Loucy (cell line): ENCODE data around the gene NUDT7.

ENCODE experiments used
- H2AFZ ChIP-seq: fragments of 200-600 bp; sonication (generic); 2 replicates; pipeline ENCODE4 v1.6.0; 2016; ENCODE audit warnings: antibody characterized with exemption, mild to moderate bottlenecking, low read length, moderate library complexity
- H3F3A ChIP-seq: fragments of 200-600 bp; 2 replicates; pipeline ENCODE4 v1.6.0; 2016; ENCODE audit warnings: antibody characterized with exemption, low read depth, mild to moderate bottlenecking
- H3K27me3 ChIP-seq: fragments of 200-600 bp; sonication (generic); 2 replicates; pipeline ENCODE4 v1.6.1; 2014; ENCODE audit warnings: low read length, mild to moderate bottlenecking; ENCODE audit not compliant: insufficient read depth, poor library complexity, severe bottlenecking
- H3K36me3 ChIP-seq: fragments of 200-600 bp; sonication (generic); 2 replicates; pipeline ENCODE4 v1.6.1; 2016; ENCODE audit warnings: low read length; ENCODE audit not compliant: insufficient read depth
- H3K4me1 ChIP-seq: fragments of 200-600 bp; sonication (generic); 2 replicates; pipeline ENCODE4 v1.5.1; 2014; ENCODE audit warnings: low read length, mild to moderate bottlenecking; ENCODE audit not compliant: insufficient read depth, poor library complexity, severe bottlenecking
- H3K4me2 ChIP-seq: fragments of 200-600 bp; sonication (generic); 2 replicates; pipeline ENCODE4 v1.6.0; 2014; ENCODE audit warnings: antibody characterized with exemption, low read length, low read depth, mild to moderate bottlenecking; ENCODE audit not compliant: poor library complexity, severe bottlenecking
- H3K4me3 ChIP-seq: fragments of 200-600 bp; sonication (generic); 2 replicates; pipeline ENCODE4 v1.5.1; 2014; ENCODE audit warnings: low read length, mild to moderate bottlenecking, mixed read lengths; ENCODE audit not compliant: poor library complexity, severe bottlenecking
- H3K79me2 ChIP-seq: fragments of 200-600 bp; sonication (generic); 2 replicates; pipeline ENCODE4 v1.6.1; 2014; ENCODE audit warnings: low read length; ENCODE audit not compliant: insufficient read depth
- H3K9ac ChIP-seq: fragments of 200-600 bp; sonication (generic); 2 replicates; pipeline ENCODE4 v1.6.0; 2014; ENCODE audit warnings: mild to moderate bottlenecking, low read depth, low read length, moderate library complexity; ENCODE audit not compliant: poor library complexity, severe bottlenecking
- H3K9me2 ChIP-seq: fragments of 200-600 bp; sonication (generic); replicated peaks from 2 replicates; pipeline ENCODE4 v1.6.1; 2016; ENCODE audit warnings: low read depth, low read length, mixed read lengths
- H3K9me3 ChIP-seq: fragments of 200-600 bp; sonication (generic); 2 replicates; pipeline ENCODE4 v1.6.1; 2014; ENCODE audit warnings: mild to moderate bottlenecking, antibody characterized with exemption, low read length, low read depth; ENCODE audit not compliant: insufficient read depth
- H4K20me1 ChIP-seq: fragments of 200-600 bp; sonication (generic); 2 replicates; pipeline ENCODE4 v1.6.0; 2014; ENCODE audit warnings: antibody characterized with exemption, low read length, mild to moderate bottlenecking; ENCODE audit not compliant: insufficient read depth, poor library complexity, severe bottlenecking
- EZH2phosphoT487 ChIP-seq: fragments of 200-600 bp; IDR thresholded peaks from 2 replicates; pipeline ENCODE4 v1.6.1; 2018; ENCODE audit warnings: antibody characterized with exemption, mild to moderate bottlenecking, moderate library complexity, borderline replicate concordance
- TF ChIP-seq, protein P1 (sequence below): fragments of 200-600 bp; sonication (generic); conservative IDR thresholded peaks from 2 replicates; pipeline ENCODE4 v1.5.1; 2014; ENCODE audit warnings: mild to moderate bottlenecking, antibody characterized with exemption, low read length

The NUDT7 gene

DNA sequence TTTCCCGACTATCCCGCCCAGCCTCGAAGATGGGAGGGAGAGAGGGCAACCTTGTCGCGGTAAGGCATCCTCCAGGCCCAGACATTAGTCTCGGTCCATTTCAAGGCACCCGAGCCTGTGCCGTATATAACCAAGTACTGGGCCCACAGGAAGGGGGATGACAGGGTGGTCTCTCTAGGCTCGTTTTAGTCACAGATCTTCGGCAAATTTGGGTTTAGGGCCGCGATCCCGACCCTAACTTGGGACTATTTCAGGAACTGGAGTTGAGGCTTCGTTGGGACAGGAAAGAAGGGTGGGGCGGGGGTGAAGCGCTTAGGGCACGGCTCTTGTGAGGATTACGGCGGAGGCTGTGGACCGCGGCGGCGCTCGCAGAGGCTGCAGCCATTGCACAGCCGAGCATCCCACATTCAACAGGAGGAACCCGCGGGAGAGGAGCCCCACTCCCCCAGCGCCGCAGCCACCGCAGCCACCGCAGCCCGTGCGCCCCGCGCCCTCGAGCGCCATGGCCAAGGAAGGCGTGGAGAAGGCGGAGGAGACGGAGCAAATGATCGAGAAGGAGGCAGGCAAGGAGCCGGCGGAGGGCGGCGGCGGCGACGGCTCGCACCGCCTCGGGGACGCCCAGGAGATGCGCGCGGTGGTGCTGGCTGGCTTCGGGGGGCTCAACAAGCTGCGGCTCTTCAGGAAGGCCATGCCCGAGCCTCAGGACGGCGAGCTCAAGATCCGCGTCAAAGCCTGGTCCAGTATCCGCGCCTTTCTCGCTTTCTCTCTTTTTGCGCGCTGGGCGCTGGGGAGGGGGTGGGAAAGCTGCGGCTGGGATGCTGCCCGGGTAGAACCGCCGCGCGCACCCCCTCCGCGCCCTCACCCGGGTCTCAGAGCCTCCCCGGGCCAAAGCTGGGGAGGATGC is 66.1 kb downstream of the NUDT7 start, which contains the start of gene VAT1L:
TSS of gene VAT1L (plus strand) at position 384 of the 904 bp plus-strand sequence. CDS start at position 503, 119 bp downstream.
- Histone ChIP-seq H3F3A (no peaks in the 10 kb centered on the region), H3K36me3 (no peaks in the 10 kb centered on the region), H3K79me2 (no peaks in the 10 kb centered on the region), H3K27me3 (no peaks in the 10 kb centered on the region), H4K20me1 (no peaks in the 10 kb centered on the region), H3K4me2 (no peak within 1 kb of the TSS), H2AFZ (no peak within 1 kb of the TSS), H3K4me3 (no peak within 1 kb of the TSS), H3K9me2 (no peaks in the 10 kb centered on the region), H3K9ac (no peak within 1 kb of the TSS), H3K9me3 (no peaks in the 10 kb centered on the region; the same call in 1 of the 2 replicates), H3K4me1 (no peaks in the 10 kb centered on the region)
- TF ChIP-seq EZH2phosphoT487: no peak
- TF ChIP-seq, protein P1, sequence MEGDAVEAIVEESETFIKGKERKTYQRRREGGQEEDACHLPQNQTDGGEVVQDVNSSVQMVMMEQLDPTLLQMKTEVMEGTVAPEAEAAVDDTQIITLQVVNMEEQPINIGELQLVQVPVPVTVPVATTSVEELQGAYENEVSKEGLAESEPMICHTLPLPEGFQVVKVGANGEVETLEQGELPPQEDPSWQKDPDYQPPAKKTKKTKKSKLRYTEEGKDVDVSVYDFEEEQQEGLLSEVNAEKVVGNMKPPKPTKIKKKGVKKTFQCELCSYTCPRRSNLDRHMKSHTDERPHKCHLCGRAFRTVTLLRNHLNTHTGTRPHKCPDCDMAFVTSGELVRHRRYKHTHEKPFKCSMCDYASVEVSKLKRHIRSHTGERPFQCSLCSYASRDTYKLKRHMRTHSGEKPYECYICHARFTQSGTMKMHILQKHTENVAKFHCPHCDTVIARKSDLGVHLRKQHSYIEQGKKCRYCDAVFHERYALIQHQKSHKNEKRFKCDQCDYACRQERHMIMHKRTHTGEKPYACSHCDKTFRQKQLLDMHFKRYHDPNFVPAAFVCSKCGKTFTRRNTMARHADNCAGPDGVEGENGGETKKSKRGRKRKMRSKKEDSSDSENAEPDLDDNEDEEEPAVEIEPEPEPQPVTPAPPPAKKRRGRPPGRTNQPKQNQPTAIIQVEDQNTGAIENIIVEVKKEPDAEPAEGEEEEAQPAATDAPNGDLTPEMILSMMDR: no peak

DNA sequence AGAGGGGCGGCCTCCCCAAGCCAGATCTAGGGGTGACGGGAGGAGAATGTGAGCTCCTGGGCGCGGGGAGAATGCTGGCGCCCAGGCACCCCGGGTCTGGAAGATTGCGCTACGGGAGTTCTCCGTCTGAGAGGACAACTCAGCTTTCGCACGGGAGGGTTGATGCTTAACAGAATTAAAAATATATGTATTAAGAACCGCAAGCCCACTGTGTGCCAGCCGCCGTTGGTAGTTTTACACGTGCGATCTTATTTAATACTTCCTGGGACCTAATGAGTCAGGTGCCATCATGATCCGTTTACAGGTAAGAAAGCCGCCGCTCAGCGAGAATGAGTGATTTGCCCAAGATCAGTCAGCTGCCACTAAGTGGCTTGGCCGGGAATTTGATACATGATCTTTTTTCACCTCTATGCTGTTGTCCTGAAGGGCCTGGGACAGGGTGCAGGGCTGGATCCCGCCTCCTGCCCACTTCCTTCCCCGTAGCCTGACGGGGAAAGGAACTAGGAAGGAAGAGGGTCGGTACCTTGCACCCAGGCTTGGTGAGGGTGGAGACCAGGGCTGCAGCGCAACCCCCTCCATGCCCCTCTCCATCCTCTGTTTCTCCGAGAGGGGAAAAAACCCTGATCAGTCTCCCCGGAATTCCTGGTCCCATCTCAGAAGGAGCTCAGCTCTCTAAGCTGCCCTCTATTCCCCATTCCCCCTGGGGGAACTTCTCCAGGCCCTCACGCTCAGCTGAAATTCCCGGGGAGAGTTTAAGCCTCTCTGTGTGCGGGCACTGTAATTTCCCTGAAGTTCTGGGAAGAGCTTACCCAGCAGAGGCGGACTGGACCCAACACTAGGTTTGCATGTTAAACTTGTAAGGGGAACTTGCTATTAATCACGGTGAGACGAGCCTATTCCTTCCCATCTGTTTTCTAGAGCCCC is 67.0 kb downstream of the NUDT7 start:
- Histone ChIP-seq H3K36me3 (no peaks in the 10 kb centered on the region), H3K4me3 (no peak overlapping the region), H3K9me2 (no peaks in the 10 kb centered on the region), H3K79me2 (no peaks in the 10 kb centered on the region), H3F3A (no peaks in the 10 kb centered on the region), H2AFZ (no peak overlapping the region), H3K4me1 (no peaks in the 10 kb centered on the region), H3K9me3 (no peaks in the 10 kb centered on the region; the same call in 1 of the 2 replicates), H3K27me3 (no peaks in the 10 kb centered on the region), H4K20me1 (no peaks in the 10 kb centered on the region), H3K4me2 (no peak overlapping the region), H3K9ac (no peak overlapping the region)
- TF ChIP-seq, protein P1: no peak
- TF ChIP-seq EZH2phosphoT487: no peak

DNA sequence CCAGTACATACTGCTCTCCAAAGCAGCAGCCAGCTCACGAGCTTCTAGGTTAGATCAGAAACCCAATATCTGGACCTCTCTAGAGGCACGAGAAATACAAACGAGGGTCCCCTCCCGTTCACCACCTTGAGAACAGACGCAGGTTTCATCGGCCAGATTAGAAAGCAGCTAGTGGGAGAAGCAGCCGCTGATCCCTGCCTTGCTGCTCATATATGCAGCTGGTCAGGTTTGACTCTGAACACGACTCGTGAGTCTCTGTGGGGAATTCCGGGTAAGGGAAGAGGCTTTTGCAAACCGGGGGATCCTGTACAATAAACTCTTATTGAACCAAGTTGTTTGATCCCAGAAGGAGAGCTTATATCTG is 67.7 kb downstream of the NUDT7 start:
- no peaks in the 10 kb centered on the region for H3K9me2 ChIP-seq
- no peak overlapping the region for H2AFZ ChIP-seq
- no peaks in the 10 kb centered on the region for H3F3A ChIP-seq
- H3K4me2 ChIP-seq: no peak overlapping the region
- no peaks in the 10 kb centered on the region for H4K20me1 ChIP-seq
- no peaks in the 10 kb centered on the region for H3K36me3 ChIP-seq
- H3K4me3 ChIP-seq: no peak overlapping the region
- TF ChIP-seq, protein P1: no peak
- no peak for TF ChIP-seq EZH2phosphoT487
- no peaks in the 10 kb centered on the region; the same call in 1 of the 2 replicates for H3K9me3 ChIP-seq
- H3K27me3 ChIP-seq: no peaks in the 10 kb centered on the region
- H3K79me2 ChIP-seq: no peaks in the 10 kb centered on the region
- H3K4me1 ChIP-seq: no peaks in the 10 kb centered on the region
- H3K9ac ChIP-seq: no peak overlapping the region
